ENCODE data around the gene AP3D1.

GRCh38 chr19:2120821-2121220 lies 30.5 kb downstream of the AP3D1 start:
- TF ChIP-seq CTCF (IDR thresholded peaks at IDR 0.05) (no peak), EP300 (IDR thresholded peaks at IDR 0.05) (no peak), POLR2A (IDR thresholded peaks at IDR 0.05) (no peak)
